ENCODE results near the gene AKR1E2. TPM values are rescaled to one million over a fixed set of nuclear protein-coding genes. Genes with fewer than 3 reads are reported as not detected.
"Not testable (repeated sequence)": the region's sequence is repeated elsewhere in the genome, so short reads cannot be mapped to it uniquely, and the experiment has no call there.

AKR1E2 gene
- total RNA-seq, 1 donor from 2014 or later: 46.4 TPM

DNA sequence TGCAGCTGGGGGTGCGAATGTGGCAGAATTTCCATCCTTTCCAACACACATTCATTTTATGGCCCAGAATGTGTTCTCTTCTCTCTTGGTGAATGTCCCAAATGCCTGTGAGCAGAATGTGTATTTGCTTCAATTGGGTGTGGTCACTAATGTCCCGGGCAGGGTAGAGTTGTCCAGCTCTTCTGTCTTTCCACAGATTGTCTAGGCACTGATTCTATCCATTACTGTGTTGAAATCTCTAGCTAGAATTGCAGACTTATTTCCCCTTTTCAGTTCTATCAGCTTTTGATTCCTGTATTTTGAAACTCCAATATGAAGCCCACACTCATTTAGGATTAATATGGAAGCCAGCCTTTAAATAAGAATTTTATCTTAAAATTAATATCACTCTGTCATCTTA, 14.0 kb upstream of the AKR1E2 start:
- no peak overlapping the region for H3K9ac ChIP-seq (ENCODE audit: low read depth in 1 of 3, low read length in 3 of 3)
- H3K4me3 ChIP-seq (ENCODE audit: low read length in 3 of 3): no peak overlapping the region
- H3K27ac ChIP-seq (ENCODE audit: low read depth, low read length): no peak overlapping the region
- peaks cover 0 to 2% (median 0%) of the 10 kb centered on the region in 3 donors for H3K4me1 ChIP-seq (ENCODE audit: control insufficient read depth in 3 of 3, insufficient read depth in 3 of 3, low read length in 3 of 3)
- H3K36me3 ChIP-seq (ENCODE audit: control insufficient read depth in 3 of 3, insufficient read depth in 3 of 3, low read length in 3 of 3): no peaks in the 10 kb centered on the region
- H3K9me3 ChIP-seq (ENCODE audit: control insufficient read depth in 3 of 3, low read length in 3 of 3): no peaks in the 10 kb centered on the region
- no peaks in the 10 kb centered on the region for H3K27me3 ChIP-seq (ENCODE audit: control insufficient read depth in 3 of 3, insufficient read depth in 3 of 3, low read length in 3 of 3)

DNA sequence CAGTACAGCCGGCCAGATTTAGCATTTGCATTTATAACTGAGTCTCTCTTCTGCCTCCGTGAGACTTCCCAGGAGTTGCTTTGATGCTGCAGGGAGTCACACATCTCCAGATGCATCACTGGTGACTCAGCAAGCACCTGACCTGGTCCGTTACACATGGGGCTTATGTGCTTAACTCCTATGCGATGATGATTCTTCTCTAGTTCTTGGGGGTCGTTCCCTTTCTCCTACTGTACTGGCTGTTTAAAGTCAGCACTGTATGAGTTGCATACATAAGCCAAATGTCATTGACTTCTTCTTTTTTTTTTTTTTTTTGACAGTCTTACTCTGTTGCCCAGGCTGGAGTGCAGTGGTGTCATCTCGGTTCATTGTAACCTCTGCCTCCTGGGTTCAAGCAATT, 13.0 kb upstream of the AKR1E2 start:
- H3K27ac ChIP-seq (ENCODE audit: low read depth, low read length): no peak overlapping the region
- no peak overlapping the region for H3K9ac ChIP-seq (ENCODE audit: low read depth in 1 of 3, low read length in 3 of 3)
- H3K9me3 ChIP-seq (ENCODE audit: control insufficient read depth in 3 of 3, low read length in 3 of 3): no peaks in the 10 kb centered on the region
- no peak overlapping the region for H3K4me3 ChIP-seq (ENCODE audit: low read length in 3 of 3)
- no peaks in the 10 kb centered on the region for H3K27me3 ChIP-seq (ENCODE audit: control insufficient read depth in 3 of 3, insufficient read depth in 3 of 3, low read length in 3 of 3)
- no peaks in the 10 kb centered on the region for H3K36me3 ChIP-seq (ENCODE audit: control insufficient read depth in 3 of 3, insufficient read depth in 3 of 3, low read length in 3 of 3)
- peaks cover 0 to 2% (median 0%) of the 10 kb centered on the region in 3 donors for H3K4me1 ChIP-seq (ENCODE audit: control insufficient read depth in 3 of 3, insufficient read depth in 3 of 3, low read length in 3 of 3)

DNA sequence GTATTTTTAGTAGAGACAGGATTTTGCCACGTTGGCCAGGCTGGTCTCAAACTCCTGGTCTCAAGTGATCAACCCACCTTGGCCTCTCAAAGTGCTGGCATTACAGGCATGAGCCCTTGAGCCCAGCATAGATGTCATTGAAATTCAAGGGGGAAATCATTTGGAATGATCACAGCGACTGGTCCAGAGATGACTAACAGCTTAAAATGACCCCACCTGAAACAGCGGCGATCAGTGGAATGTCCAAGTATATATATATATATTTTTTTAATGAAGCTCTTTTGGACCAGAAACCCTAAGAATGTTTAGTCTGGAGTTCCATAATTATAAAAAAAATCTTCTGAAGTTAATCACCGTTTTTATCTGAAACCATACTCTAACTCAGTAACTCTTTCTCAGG, 12.5 kb upstream of the AKR1E2 start:
- H3K27ac ChIP-seq (ENCODE audit: low read depth, low read length): no peak overlapping the region
- H3K27me3 ChIP-seq (ENCODE audit: control insufficient read depth in 3 of 3, insufficient read depth in 3 of 3, low read length in 3 of 3): no peaks in the 10 kb centered on the region
- H3K4me1 ChIP-seq (ENCODE audit: control insufficient read depth in 3 of 3, insufficient read depth in 3 of 3, low read length in 3 of 3): peaks cover 0 to 2% (median 0%) of the 10 kb centered on the region in 3 donors
- H3K4me3 ChIP-seq (ENCODE audit: low read length in 3 of 3): no peak overlapping the region
- H3K9ac ChIP-seq (ENCODE audit: low read depth in 1 of 3, low read length in 3 of 3): no peak overlapping the region
- no peaks in the 10 kb centered on the region for H3K36me3 ChIP-seq (ENCODE audit: control insufficient read depth in 3 of 3, insufficient read depth in 3 of 3, low read length in 3 of 3)
- H3K9me3 ChIP-seq (ENCODE audit: control insufficient read depth in 3 of 3, low read length in 3 of 3): no peaks in the 10 kb centered on the region

DNA sequence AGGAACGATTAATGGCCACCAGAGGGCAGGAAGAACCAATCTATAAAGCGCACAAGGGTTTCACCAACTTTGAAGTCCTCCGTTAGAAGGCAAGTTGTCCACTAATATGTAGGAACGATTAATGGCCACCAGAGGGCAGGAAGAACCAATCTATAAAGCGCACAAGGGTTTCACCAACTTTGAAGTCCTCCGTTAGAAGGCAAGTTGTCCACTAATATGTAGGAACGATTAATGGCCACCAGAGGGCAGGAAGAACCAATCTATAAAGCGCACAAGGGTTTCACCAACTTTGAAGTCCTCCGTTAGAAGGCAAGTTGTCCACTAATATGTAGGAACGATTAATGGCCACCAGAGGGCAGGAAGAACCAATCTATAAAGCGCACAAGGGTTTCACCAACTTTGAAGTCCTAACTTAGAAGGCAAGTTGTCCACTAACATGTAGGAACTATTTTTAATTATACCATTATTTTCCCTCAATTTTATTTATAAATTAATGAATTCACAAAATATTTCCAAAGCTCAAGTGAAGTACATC, 10.3 kb upstream of the AKR1E2 start:
- H3K4me3 ChIP-seq (ENCODE audit: low read length in 3 of 3); H3K4me1 ChIP-seq (ENCODE audit: control insufficient read depth in 3 of 3, insufficient read depth in 3 of 3, low read length in 3 of 3); H3K9me3 ChIP-seq (ENCODE audit: control insufficient read depth in 3 of 3, low read length in 3 of 3); H3K9ac ChIP-seq (ENCODE audit: low read depth in 1 of 3, low read length in 3 of 3); H3K27ac ChIP-seq (ENCODE audit: low read depth, low read length); H3K27me3 ChIP-seq (ENCODE audit: control insufficient read depth in 3 of 3, insufficient read depth in 3 of 3, low read length in 3 of 3); H3K36me3 ChIP-seq (ENCODE audit: control insufficient read depth in 3 of 3, insufficient read depth in 3 of 3, low read length in 3 of 3): not testable (repeated sequence)

DNA sequence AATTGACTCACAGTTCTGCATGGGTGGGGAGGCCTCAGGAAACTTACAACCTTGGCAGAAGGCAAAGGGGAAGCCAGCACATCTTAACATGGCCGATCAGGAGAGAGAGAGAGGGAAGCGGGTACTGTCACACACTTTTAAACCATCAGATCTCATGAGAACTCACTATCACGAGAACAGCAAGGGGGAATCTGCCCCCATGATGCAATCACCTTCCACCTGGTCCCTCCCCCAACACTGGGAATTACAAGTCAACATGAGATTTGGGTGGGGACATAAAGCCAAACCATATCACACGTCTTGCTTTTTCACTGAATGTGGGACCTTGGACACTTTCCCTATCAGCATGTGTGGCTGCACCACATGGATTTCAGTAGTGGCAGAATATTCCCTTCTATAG, 9.0 kb upstream of the AKR1E2 start:
- H3K27ac ChIP-seq (ENCODE audit: low read depth, low read length): no peak overlapping the region
- H3K27me3 ChIP-seq (ENCODE audit: control insufficient read depth in 3 of 3, insufficient read depth in 3 of 3, low read length in 3 of 3): peaks cover 0 to 3% (median 0%) of the 10 kb centered on the region in 3 donors
- no peaks in the 10 kb centered on the region for H3K4me1 ChIP-seq (ENCODE audit: control insufficient read depth in 3 of 3, insufficient read depth in 3 of 3, low read length in 3 of 3)
- no peaks in the 10 kb centered on the region for H3K9me3 ChIP-seq (ENCODE audit: control insufficient read depth in 3 of 3, low read length in 3 of 3)
- H3K36me3 ChIP-seq (ENCODE audit: control insufficient read depth in 3 of 3, insufficient read depth in 3 of 3, low read length in 3 of 3): no peaks in the 10 kb centered on the region
- H3K9ac ChIP-seq (ENCODE audit: low read depth in 1 of 3, low read length in 3 of 3): no peak overlapping the region
- H3K4me3 ChIP-seq (ENCODE audit: low read length in 3 of 3): no peak overlapping the region

DNA sequence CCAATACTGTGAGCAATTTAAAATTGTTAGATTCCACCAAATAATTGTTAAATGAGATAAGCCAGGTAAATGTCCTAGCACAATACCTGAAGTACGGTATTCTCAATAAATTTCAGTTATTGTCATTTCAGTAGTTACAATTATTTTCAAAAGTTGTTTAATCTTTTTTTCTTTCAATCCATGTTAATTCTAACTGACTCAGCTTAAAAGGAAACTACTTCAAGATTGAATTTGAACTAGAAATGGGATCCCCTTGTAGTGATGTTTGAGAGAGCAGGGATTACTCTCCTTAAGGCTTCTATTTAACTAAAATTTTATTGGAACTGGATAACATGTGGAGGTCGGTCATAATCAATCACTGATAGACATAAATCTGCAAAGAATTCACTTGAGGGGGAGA, 6.9 kb upstream of the AKR1E2 start:
- H3K36me3 ChIP-seq (ENCODE audit: control insufficient read depth in 3 of 3, insufficient read depth in 3 of 3, low read length in 3 of 3): no peaks in the 10 kb centered on the region
- no peaks in the 10 kb centered on the region for H3K4me1 ChIP-seq (ENCODE audit: control insufficient read depth in 3 of 3, insufficient read depth in 3 of 3, low read length in 3 of 3)
- H3K9me3 ChIP-seq (ENCODE audit: control insufficient read depth in 3 of 3, low read length in 3 of 3): no peaks in the 10 kb centered on the region
- H3K4me3 ChIP-seq (ENCODE audit: low read length in 3 of 3): no peak overlapping the region
- no peak overlapping the region for H3K9ac ChIP-seq (ENCODE audit: low read depth in 1 of 3, low read length in 3 of 3)
- H3K27ac ChIP-seq (ENCODE audit: low read depth, low read length): no peak overlapping the region
- H3K27me3 ChIP-seq (ENCODE audit: control insufficient read depth in 3 of 3, insufficient read depth in 3 of 3, low read length in 3 of 3): peaks cover 0 to 8% (median 0%) of the 10 kb centered on the region in 3 donors

DNA sequence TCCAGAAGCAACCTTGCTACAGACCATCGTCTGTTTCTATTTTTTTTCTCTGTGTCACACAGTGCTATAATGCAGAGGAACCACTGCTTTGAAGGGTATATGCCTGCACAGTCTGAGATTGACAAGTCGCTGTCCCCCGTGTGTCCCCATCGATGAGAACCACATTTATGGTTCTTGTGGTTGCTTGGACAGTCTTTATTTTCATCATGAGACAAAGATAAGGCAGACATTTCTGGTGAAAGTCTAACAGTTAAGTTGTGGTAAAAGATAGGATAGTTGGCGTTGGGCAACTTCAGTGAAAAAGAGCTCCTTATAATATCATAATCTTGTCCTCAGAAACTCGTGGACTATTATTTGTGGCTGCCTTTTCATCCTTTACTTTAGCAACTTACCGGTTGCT, 6.3 kb upstream of the AKR1E2 start:
- Histone ChIP-seq H3K9ac (ENCODE audit: low read depth in 1 of 3, low read length in 3 of 3) (no peak overlapping the region), H3K4me3 (ENCODE audit: low read length in 3 of 3) (no peak overlapping the region), H3K9me3 (ENCODE audit: control insufficient read depth in 3 of 3, low read length in 3 of 3) (no peaks in the 10 kb centered on the region), H3K27ac (ENCODE audit: low read depth, low read length) (no peak overlapping the region), H3K27me3 (ENCODE audit: control insufficient read depth in 3 of 3, insufficient read depth in 3 of 3, low read length in 3 of 3) (peaks cover 0 to 8% (median 0%) of the 10 kb centered on the region in 3 donors), H3K36me3 (ENCODE audit: control insufficient read depth in 3 of 3, insufficient read depth in 3 of 3, low read length in 3 of 3) (no peaks in the 10 kb centered on the region), H3K4me1 (ENCODE audit: control insufficient read depth in 3 of 3, insufficient read depth in 3 of 3, low read length in 3 of 3) (no peaks in the 10 kb centered on the region)

DNA sequence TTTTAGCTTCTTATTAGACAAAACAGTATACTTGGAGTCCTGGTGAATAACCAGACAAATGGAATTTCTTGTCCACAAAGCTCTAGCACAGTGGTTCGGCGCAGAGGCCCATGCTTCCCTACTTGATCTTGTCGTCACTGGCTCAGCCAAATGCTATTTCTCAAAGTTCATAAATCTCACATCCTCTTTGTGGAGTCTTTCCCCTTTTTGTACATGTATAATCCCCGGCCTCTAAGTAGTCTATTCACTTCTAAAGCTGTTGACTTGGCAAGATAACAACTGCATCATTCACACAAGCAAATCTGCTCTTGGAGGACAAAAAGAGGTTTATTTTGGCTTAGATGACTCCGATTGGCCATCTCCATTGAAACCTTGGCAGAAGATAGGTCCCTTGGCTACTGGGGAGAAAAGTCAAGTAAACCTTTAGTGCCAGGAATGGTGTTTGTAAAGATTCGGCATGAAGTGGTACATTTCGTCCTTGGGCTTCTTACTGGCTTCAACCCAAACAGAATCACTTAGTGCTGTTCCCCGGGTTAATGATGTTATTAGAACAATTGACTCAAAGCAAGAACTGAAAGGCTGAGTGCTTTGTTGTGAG, 5.1 kb upstream of the AKR1E2 start:
- peaks cover 0 to 8% (median 0%) of the 10 kb centered on the region in 3 donors for H3K27me3 ChIP-seq (ENCODE audit: control insufficient read depth in 3 of 3, insufficient read depth in 3 of 3, low read length in 3 of 3)
- H3K4me1 ChIP-seq (ENCODE audit: control insufficient read depth in 3 of 3, insufficient read depth in 3 of 3, low read length in 3 of 3): peaks cover 0 to 3% (median 2%) of the 10 kb centered on the region in 3 donors
- no peak overlapping the region for H3K4me3 ChIP-seq (ENCODE audit: low read length in 3 of 3)
- H3K27ac ChIP-seq (ENCODE audit: low read depth, low read length): no peak overlapping the region
- H3K9ac ChIP-seq (ENCODE audit: low read depth in 1 of 3, low read length in 3 of 3): no peak overlapping the region
- no peaks in the 10 kb centered on the region for H3K9me3 ChIP-seq (ENCODE audit: control insufficient read depth in 3 of 3, low read length in 3 of 3)
- H3K36me3 ChIP-seq (ENCODE audit: control insufficient read depth in 3 of 3, insufficient read depth in 3 of 3, low read length in 3 of 3): no peaks in the 10 kb centered on the region

DNA sequence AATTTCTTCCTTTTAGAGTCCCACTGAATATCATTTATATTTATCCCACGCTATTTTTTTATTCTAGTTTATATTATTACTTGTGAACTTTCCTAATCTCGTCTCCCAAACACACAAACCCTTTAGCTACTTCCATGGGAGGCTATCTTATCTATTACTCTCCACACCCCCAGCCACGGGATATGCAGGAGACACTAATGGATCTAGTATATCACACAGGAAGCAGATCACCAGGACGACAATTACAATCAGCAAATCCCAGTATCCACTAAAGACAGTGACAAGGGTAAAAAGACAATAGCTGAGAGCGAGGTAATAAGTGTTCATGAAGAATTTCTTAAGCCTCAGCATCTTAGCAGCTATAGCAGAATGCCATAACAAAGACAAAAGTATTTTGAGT, 3.8 kb upstream of the AKR1E2 start:
- no peaks in the 10 kb centered on the region for H3K9me3 ChIP-seq (ENCODE audit: control insufficient read depth in 3 of 3, low read length in 3 of 3)
- no peak overlapping the region for H3K9ac ChIP-seq (ENCODE audit: low read depth in 1 of 3, low read length in 3 of 3)
- H3K4me3 ChIP-seq (ENCODE audit: low read length in 3 of 3): no peak overlapping the region
- no peak overlapping the region for H3K27ac ChIP-seq (ENCODE audit: low read depth, low read length)
- peaks cover 0 to 8% (median 0%) of the 10 kb centered on the region in 3 donors for H3K27me3 ChIP-seq (ENCODE audit: control insufficient read depth in 3 of 3, insufficient read depth in 3 of 3, low read length in 3 of 3)
- no peaks in the 10 kb centered on the region for H3K36me3 ChIP-seq (ENCODE audit: control insufficient read depth in 3 of 3, insufficient read depth in 3 of 3, low read length in 3 of 3)
- peaks cover 0 to 8% (median 7%) of the 10 kb centered on the region in 3 donors for H3K4me1 ChIP-seq (ENCODE audit: control insufficient read depth in 3 of 3, insufficient read depth in 3 of 3, low read length in 3 of 3)

DNA sequence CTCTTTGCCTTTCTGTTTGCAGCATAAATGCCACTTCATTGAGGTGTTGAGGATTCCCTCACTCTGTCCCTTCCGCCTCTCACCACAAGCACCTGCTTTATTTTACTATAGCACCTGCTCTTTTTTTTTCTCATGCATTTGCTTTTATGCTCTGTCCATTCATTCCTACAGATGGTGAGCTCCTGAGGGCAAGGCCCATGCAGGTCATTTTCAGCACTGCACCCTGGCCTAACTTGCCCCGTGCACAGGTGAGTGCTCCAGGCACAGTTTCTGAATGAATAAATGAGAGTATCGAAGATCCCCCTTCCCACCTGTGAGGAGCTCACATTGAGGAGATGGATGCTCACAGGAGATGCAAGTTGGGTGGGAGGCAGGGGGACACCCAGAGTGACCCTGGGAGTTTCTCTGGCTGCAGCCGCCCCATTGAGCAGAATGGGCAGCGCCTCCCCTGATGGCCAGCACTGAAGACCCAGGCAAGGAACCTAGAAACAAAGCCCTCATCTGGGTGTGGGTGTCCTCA, 1.2 kb upstream of the AKR1E2 start:
- Histone ChIP-seq H3K27me3 (ENCODE audit: control insufficient read depth in 3 of 3, insufficient read depth in 3 of 3, low read length in 3 of 3) (peaks cover 0 to 5% (median 0%) of the 10 kb centered on the region in 3 donors), H3K27ac (ENCODE audit: low read depth, low read length) (no peak overlapping the region), H3K9me3 (ENCODE audit: control insufficient read depth in 3 of 3, low read length in 3 of 3) (no peaks in the 10 kb centered on the region), H3K9ac (ENCODE audit: low read depth in 1 of 3, low read length in 3 of 3) (no peak overlapping the region), H3K36me3 (ENCODE audit: control insufficient read depth in 3 of 3, insufficient read depth in 3 of 3, low read length in 3 of 3) (no peaks in the 10 kb centered on the region), H3K4me3 (ENCODE audit: low read length in 3 of 3) (no peak overlapping the region), H3K4me1 (ENCODE audit: control insufficient read depth in 3 of 3, insufficient read depth in 3 of 3, low read length in 3 of 3) (peaks cover 0 to 8% (median 7%) of the 10 kb centered on the region in 3 donors)

Data from skeletal muscle tissue (tissue), 4 donors.